HG03460 (cell line): ENCODE data around the gene PLEKHG7.
"Not testable (repeated sequence)": the region's sequence is repeated elsewhere in the genome, so short reads cannot be mapped to it uniquely, and the experiment has no call there.

Experiments
- ATAC-seq: cut with Tn5 transposase; IDR thresholded peaks from one replicate; pipeline ENCODE4 v1.9.1; 2021; ENCODE audit not compliant: unreplicated experiment

PLEKHG7 gene

GRCh38 chr12:92702754-92703679 lies at the start of gene PLEKHG7:
TSS of gene PLEKHG7 (plus strand) at chr12:92702989. CDS start at chr12:92706632, 3,643 bp downstream.
- peak; percentile 91 for ATAC-seq

DNA sequence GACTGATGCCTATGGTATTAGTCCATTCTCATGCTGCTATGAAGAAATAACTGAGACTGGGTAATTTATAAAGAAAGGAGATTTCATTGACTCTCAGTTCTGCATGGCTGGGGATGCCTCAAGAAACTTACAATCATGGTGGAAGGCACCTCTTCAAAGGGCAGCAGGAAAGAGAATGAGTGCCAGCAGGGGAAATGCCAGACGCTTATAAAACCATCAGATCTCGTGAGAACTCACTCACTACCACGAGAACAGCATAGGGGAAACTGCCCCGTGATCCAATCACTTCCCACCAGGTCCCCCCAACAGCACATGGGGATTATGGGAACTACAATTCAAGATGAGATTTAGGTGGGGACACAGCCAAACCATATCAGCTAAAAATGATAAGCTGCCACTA lies 48.5 kb upstream of the PLEKHG7 start:
- not testable (repeated sequence) for ATAC-seq

DNA sequence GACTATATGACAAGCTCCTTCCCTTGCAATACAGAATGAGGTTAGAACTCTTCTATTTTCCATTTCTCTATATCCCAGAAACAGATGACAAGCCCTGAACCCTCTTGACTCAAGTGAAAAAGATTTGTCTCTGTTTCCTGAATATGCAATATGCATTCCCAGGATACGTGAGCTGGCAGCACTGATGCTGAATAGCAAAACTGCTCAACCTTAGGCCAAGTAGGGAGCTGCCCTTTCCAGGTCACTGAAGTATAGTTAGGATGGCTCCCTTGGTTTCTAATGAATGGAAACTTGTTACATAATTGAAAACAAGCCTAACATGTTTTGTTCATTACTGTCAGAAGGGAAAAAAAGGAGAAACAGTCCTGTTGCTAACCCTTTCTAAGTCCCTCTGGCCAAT lies 47.9 kb upstream of the PLEKHG7 start:
- no peak for ATAC-seq

DNA sequence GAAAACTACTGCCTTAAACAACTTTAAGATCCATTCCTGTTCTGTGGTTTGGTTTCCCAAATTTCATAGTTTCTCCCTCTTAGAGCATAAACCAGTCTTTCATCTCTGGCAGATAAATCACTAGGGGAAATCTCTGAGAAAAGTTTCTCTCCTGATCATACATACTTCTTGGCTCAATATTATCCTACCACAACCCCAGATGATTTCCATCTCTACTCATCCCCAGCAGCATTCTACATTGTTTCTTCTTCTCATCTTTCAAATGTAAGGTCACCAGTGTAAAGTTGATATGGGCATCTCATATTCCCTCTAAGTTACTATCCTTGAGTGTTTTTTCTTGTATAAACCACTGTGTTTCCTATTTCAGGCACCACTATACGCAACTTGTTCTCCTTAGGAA lies 45.9 kb upstream of the PLEKHG7 start:
- no peak for ATAC-seq

- no peak for ATAC-seq
These were observed 45.0 kb upstream of the PLEKHG7 start for GRCh38 chr12:92657770-92658169.

- ATAC-seq = no peak
These were observed 44.2 kb upstream of the PLEKHG7 start for GRCh38 chr12:92658611-92659010.

- no peak for ATAC-seq
These were observed 41.5 kb upstream of the PLEKHG7 start for GRCh38 chr12:92661269-92661668.

DNA sequence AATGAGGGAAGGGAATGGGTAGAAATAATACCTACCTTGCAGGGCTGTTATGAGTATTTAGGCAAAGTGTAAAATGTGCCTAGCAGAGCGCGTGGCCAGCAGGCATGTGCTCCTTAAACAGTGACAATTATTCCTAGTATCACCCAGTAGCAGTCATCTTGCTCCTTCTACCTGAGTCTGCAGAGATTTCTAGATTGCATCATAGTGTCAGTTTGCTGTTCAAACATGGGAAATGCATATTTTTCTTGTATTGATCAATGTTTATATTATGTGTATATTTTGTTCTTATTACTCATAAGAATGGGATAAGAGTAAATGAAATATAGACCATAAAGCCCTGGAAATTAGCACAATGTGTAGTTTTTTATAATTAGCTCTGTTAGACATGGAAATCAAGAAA lies 37.3 kb upstream of the PLEKHG7 start:
- ATAC-seq = no peak

GRCh38 chr12:92668739-92669138 lies 34.0 kb upstream of the PLEKHG7 start:
- no peak for ATAC-seq

GRCh38 chr12:92671524-92671923 lies 31.3 kb upstream of the PLEKHG7 start:
- ATAC-seq = not testable (repeated sequence)

- ATAC-seq = peak; percentile 90
These were observed 29.0 kb upstream of the PLEKHG7 start for GRCh38 chr12:92673756-92674155.

- ATAC-seq = no peak
These were observed 28.3 kb upstream of the PLEKHG7 start for GRCh38 chr12:92674500-92674899.

GRCh38 chr12:92675092-92675865 lies 27.5 kb upstream of the PLEKHG7 start:
- no peak for ATAC-seq

- ATAC-seq = no peak
These were observed 26.1 kb upstream of the PLEKHG7 start for GRCh38 chr12:92676710-92677109.

DNA sequence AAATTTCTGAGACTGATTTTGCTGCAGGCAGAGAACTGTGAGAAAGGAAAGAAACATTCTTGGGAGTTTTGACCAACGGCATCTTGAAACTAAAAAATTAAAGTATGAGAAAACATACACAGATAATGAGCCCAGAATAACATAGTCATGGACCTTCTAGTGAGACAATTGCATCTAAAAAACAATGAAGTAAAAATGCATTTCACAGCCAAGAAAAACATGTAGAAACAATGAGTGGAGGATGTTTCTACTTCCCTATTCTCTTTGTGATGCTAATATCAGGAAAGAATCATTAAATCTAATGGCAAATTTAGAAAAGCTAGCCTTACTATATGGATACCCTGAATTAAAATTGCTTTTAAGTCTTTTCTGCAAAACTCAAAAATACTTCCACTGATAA lies 12.2 kb upstream of the PLEKHG7 start:
- no peak for ATAC-seq

DNA sequence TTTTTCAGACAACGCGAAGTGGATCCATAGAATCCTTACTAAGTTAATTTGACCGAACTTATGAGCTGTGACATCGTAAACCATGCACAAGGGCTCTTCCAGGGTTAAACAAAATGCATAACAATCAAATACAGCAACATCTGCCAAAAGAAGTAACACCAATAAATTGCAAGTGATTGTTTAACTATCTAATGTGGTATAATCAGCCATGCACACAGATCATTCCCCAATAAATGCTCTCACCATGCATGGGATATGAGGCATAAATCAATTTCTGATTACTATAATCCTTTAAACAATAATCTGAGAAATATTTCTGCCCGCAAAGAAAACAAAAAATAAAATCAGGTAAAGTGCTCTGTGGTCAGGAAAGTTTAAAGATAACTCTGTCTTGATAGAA lies 7.7 kb upstream of the PLEKHG7 start:
- ATAC-seq = no peak

- ATAC-seq = no peak
These were observed 7.2 kb upstream of the PLEKHG7 start for GRCh38 chr12:92695577-92695976.

DNA sequence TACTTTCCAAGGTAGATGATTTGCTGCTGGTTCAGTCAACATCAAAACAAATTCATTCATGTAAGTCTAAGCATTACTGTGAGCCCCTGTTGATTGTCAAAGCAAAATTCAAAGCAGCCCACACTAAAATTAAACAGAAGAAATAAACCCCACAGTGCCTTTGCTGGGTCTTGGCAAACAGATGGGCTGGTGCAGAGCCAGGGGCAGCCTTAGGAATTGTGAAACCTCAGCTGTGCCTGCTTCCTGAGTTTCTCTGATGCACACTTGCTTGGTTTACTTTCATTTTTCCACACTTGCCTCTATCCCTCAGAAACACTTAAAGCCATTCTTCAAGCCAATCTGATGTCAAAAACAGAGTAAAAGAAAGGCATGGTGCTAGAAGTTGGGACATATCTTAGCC lies 6.6 kb upstream of the PLEKHG7 start:
- ATAC-seq = no peak

DNA sequence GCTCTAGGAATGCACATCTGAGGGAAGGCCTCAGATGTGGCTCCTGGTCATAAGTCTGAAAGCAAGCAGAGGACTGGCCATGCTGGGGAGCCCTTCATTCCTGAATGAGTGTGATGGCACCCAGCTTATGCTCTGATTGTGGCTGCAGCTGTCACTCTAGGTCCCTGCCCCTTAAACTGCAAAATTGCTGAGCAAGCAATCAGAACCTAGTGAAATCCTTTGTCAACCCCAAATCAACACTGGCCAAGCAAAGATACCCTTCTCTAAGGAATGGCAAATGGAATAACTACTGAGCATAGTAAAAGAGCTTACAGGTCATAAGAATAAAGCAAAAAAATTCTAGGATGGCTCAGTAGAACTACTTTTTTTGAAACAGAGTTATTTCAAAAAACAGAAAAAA lies 4.3 kb upstream of the PLEKHG7 start:
- ATAC-seq = no peak

GRCh38 chr12:92701441-92701840 lies 1.3 kb upstream of the PLEKHG7 start:
- no peak for ATAC-seq

- ATAC-seq = no peak
These were observed 997 bp downstream of the PLEKHG7 start for GRCh38 chr12:92703786-92704185.

- no peak for ATAC-seq
These were observed 3.8 kb downstream of the PLEKHG7 start for GRCh38 chr12:92706594-92706993.
